ENCODE measurements around the gene CFAP58. TPM values are rescaled to one million over a fixed set of nuclear protein-coding genes. Genes with fewer than 3 reads are reported as not detected.

Gene CFAP58
- total RNA-seq, 1 experiment from 2014 or later = not detected

DNA sequence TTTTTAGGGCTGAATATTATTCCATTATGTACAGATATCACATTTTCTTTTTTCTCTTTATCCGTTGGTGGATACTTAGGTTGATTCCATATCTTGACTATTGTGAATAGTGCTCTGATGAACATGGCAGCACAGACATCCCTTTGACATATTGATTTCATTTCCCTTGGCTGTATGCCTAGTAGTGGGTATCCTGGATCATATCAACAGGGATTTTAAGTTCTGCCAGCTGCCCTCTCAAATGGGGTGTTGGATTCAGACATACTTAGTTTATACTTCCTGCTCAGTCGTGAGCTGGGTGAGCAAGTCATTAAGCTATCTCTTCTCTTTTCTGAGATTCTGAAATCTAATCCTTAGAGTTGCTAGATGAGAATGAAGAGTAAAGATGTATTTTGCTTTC, 147.8 kb downstream of the CFAP58 start:
- Mint-ChIP-seq H3K27me3 (ENCODE audit: unreplicated experiment) (peaks cover 55% of the 10 kb centered on the region), H3K4me3 (ENCODE audit: low read depth, unreplicated experiment) (no peak overlapping the region), H3K36me3 (ENCODE audit: insufficient read depth, unreplicated experiment) (no peaks in the 10 kb centered on the region), H3K9me3 (ENCODE audit: low read depth, unreplicated experiment) (no peaks in the 10 kb centered on the region), H3K4me1 (ENCODE audit: low read depth, unreplicated experiment) (no peaks in the 10 kb centered on the region), H3K27ac (ENCODE audit: unreplicated experiment) (no peak overlapping the region)
- DNase-seq = no peak
- intact Hi-C loops (cut with micrococcal nuclease; ENCODE audit: unreplicated experiment) = no loop called here
- CTCF ChIA-PET = no interaction called here
- BruUV-seq (replicated peaks) = no TSS peak
- TF ChIP-seq, protein P1, sequence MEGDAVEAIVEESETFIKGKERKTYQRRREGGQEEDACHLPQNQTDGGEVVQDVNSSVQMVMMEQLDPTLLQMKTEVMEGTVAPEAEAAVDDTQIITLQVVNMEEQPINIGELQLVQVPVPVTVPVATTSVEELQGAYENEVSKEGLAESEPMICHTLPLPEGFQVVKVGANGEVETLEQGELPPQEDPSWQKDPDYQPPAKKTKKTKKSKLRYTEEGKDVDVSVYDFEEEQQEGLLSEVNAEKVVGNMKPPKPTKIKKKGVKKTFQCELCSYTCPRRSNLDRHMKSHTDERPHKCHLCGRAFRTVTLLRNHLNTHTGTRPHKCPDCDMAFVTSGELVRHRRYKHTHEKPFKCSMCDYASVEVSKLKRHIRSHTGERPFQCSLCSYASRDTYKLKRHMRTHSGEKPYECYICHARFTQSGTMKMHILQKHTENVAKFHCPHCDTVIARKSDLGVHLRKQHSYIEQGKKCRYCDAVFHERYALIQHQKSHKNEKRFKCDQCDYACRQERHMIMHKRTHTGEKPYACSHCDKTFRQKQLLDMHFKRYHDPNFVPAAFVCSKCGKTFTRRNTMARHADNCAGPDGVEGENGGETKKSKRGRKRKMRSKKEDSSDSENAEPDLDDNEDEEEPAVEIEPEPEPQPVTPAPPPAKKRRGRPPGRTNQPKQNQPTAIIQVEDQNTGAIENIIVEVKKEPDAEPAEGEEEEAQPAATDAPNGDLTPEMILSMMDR (IDR thresholded peaks at IDR 0.05; ENCODE audit: unreplicated experiment) = no peak

DNA sequence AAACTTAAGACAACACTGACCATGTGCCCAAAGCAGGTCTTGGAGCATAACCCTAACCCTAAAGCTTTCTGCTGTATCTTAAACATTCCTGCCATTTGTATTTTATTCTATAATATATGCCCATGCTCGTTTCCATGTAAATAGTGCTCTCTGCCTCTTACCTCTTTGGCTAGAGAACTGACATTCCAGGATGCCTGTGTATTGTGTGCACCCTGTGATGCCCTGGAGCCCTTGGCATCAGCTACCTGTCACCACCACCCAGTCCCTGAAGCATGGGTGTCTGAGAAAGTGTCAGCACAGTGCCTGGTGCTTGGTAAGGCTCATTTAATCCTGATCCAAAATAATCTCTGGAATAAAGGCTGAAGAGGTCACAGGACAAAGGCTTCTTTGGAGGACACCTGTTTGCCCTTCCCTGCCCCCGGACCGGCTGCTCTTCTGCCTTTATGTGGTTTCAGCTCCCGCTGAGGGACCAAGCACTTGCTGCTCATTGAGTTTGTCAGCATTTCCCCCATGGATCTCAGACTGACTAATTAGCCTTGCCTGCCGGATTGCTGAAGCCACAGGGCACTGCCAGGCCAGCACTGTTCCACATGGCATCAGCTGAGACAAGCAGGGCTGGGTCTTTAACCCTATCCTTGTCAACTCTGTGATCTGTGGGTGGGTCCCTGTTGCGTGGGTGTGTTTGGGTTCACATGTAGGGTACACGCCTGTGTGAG, 148.4 kb downstream of the CFAP58 start:
- Mint-ChIP-seq H3K4me1 (ENCODE audit: low read depth, unreplicated experiment) (no peaks in the 10 kb centered on the region), H3K9me3 (ENCODE audit: low read depth, unreplicated experiment) (no peaks in the 10 kb centered on the region), H3K4me3 (ENCODE audit: low read depth, unreplicated experiment) (no peak overlapping the region), H3K27me3 (ENCODE audit: unreplicated experiment) (peaks cover 57% of the 10 kb centered on the region), H3K36me3 (ENCODE audit: insufficient read depth, unreplicated experiment) (no peaks in the 10 kb centered on the region), H3K27ac (ENCODE audit: unreplicated experiment) (no peak overlapping the region)
- TF ChIP-seq, protein P1 (IDR thresholded peaks at IDR 0.05; ENCODE audit: unreplicated experiment) = no peak
- intact Hi-C loops (cut with micrococcal nuclease; ENCODE audit: unreplicated experiment) = no loop called here
- BruUV-seq (replicated peaks) = no TSS peak
- DNase-seq = no peak
- CTCF ChIA-PET = no interaction called here

DNA sequence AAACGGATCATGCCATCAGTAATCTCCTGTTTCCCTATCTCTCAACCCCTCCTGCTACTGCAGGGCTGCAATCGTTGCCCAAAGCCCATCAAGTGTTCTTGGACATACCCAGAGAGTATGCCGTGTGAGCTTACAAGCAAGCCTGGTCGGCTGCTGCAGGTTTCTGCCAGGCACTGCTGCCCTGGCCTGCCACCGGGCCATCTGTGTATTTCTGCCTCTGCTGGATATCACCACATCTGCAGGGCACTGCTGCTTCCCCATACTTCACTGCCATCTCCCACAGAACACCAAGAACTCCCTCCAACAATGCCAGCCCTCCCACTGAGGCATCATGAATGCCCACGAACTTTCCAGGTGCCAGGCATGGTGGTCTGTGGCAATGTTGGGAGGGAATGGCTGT, 149.3 kb downstream of the CFAP58 start:
- Mint-ChIP-seq H3K36me3 (ENCODE audit: insufficient read depth, unreplicated experiment) (no peaks in the 10 kb centered on the region), H3K27ac (ENCODE audit: unreplicated experiment) (no peak overlapping the region), H3K4me3 (ENCODE audit: low read depth, unreplicated experiment) (no peak overlapping the region), H3K27me3 (ENCODE audit: unreplicated experiment) (peaks cover 66% of the 10 kb centered on the region), H3K9me3 (ENCODE audit: low read depth, unreplicated experiment) (no peaks in the 10 kb centered on the region), H3K4me1 (ENCODE audit: low read depth, unreplicated experiment) (no peaks in the 10 kb centered on the region)
- CTCF ChIA-PET = no interaction called here
- intact Hi-C loops (cut with micrococcal nuclease; ENCODE audit: unreplicated experiment) = no loop called here
- no peak for DNase-seq
- no TSS peak for BruUV-seq (replicated peaks)
- TF ChIP-seq, protein P1 (IDR thresholded peaks at IDR 0.05; ENCODE audit: unreplicated experiment) = no peak

Other genes starting within 250 kb of the CFAP58 start
- gene SFR1, start 231.7 kb upstream of the CFAP58 start, total RNA-seq (2022) = 10.2 and 11.6 TPM in 2 replicates
- 0.94 and 1.1 TPM in 2 replicates for gene CFAP43, start 121.5 kb upstream of the CFAP58 start, total RNA-seq (2022)
- gene GSTO1, start 98.9 kb upstream of the CFAP58 start, total RNA-seq (2022) = 59.2 and 61.5 TPM in 2 replicates
- 25.7 and 26.7 TPM in 2 replicates for gene GSTO2, start 84.6 kb upstream of the CFAP58 start, total RNA-seq (2022)
- 1.5 and 1.7 TPM in 2 replicates for gene ITPRIP, start 15.4 kb upstream of the CFAP58 start, total RNA-seq (2022)

Measured in Calu3 (cell line).